Body of pancreas (tissue), 4 donors: ENCODE data around the gene CPNE5.

Experiments
- CTCF ChIP-seq, 7 experiments: fragments of 450-650 bp in 4 of 7; fragments of 200-600 bp in 3 of 7; sonication (generic) in 3 of 7; IDR thresholded peaks; one replicate each; pipeline ENCODE4 v1.5.1; 2016 to 2019; ENCODE audit warnings: antibody characterized with exemption in 7 of 7
- POLR2A ChIP-seq, 3 donors: fragments of 450-650 bp; IDR thresholded peaks; one replicate each; pipeline ENCODE4 v1.6.1; 2016; ENCODE audit warnings: antibody characterized with exemption in 3 of 3, mild to moderate bottlenecking in 2 of 3

- TF ChIP-seq CTCF (IDR thresholded peaks at IDR 0.05) (no peak), POLR2A (IDR thresholded peaks at IDR 0.05) (no peak)
Observed at GRCh38 chr6:36865835-36866234, 26.6 kb upstream of the CPNE5 start.
